Activated T-cell treated with anti-CD3 and anti-CD28 coated beads, Interleukin-2, amount 50 U/mL, for 48 hours (primary cell): ENCODE data around the gene STRN4.
"Not testable (repeated sequence)": the region's sequence is repeated elsewhere in the genome, so short reads cannot be mapped to it uniquely, and the experiment has no call there.

Experiments
- DNase-seq, 2 experiments: peaks; one replicate each; pipeline ENCODE4 v3.0.0-alpha.2; 2020

Gene STRN4

DNA sequence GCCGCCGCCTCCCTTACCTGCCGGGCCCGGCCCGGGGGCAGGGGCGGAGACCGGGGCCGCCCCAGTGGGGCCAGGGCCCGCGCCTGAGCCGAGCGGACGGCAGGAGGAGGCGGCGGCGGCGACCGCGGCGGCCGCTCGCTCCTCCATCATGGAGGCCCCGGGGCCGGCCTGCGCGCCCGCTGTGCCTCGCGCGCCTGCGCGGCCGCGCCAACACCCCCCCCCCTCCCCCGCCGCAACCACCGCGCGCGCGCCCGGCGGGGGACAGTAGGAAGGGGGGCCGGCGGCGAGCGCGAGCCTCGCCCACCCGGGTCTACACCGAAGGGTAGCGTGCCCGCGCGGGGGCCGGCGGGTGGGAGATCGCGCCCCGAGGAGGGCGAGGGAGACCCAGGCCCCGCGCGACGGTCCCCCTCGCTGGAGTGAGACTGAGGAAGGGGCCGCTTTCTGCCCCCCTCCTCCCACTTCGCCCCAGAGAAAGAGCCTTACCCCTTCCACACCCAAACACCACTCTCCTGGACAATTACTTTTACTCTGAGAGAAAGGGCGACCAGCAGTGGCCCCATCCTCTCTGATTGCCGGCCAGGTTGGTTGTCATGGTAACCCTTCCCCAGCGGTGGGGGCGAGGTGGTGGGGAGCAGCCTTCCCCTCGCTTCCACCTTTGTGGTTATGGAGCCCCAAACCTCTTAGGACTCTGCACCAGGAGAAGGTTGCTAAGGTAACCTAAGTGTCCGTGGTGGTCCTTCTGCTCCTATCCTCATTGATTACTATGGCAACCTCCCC lies at the start of gene STRN4:
STRN4 (minus strand) TSS at position 170 of the 777 bp plus-strand sequence; CDS start at position 150, 20 bp downstream.
- DNase-seq, result peak; percentile 65 to 74

- DNase-seq, result peak in 1 of 2 experiments; percentile 34
These were observed 45.7 kb upstream of the STRN4 start for GRCh38 chr19:46791944-46792343.

GRCh38 chr19:46789371-46789770 lies 43.1 kb upstream of the STRN4 start:
- DNase-seq, result no peak

DNA sequence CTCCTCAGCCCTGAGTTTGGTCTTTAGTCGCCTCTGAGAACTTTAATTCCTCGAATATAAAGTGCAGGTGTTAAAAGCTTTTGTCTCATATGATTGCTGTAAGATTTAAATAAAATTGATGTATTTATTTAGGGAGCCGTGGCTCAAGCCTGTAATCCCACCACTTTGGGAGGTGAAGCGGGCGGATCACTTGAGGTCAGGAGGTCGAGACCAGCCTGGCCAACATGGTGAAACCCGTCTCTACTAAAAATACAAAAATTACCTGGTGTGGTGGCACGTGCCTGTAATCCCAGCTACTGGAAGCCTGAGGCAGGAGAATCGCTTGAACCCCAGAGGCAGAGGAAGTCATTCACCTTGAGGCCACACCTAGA lies 42.7 kb upstream of the STRN4 start:
- DNase-seq, result no peak

- DNase-seq, result peak; percentile 99 to 100
These were observed 42.2 kb upstream of the STRN4 start, which contains the start of gene SLC1A5 for GRCh38 chr19:46788262-46788967. Gene SLC1A5, minus strand, starts transcription at chr19:46788594. Its CDS starts 629 bp downstream, at chr19:46787965.

DNA sequence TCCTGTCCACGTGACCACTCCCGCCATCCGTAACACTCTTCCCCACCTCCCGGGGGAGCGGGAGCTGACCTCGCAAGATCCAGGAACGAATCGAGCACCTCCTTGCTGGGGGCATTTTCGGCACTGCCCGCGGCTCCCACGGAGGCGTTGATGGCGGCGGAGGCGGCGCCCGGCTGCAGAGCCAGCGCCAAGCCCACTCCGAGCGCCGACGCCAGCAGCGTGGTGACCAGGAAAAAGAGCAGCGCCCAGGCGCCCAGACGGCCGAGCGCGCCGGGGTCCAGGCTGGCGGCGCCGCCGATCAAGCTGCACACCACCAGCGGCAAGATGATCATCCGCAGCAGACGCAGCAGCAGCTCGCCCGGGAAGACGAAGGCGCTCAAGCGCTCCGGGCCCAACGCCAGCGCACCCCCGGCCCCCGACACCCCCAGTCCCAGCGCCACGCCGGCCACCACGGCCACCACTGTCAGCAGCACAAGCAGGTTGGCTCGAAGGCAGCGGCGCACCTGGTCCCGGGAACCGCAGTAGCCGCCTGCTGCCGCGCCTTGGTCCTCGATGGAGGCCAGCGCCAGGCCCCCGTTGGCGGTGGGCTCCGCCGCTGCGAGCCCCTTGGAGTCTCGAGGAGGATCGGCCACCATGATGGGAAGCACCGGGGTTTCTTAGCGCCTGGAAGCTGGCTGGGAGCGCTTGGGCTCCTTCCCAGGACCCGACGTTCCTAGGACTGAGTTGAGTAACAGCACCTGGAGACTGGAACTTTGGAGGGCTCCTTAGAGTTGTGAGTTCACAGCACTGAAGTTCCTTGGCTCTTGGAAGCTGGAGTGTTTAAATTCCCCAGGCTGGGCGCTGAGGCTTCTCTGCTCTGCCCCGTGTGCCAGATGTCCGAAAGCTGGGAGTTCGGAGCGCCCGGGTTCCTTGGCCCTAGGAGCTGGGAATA lies 41.3 kb upstream of the STRN4 start:
- DNase-seq, result peak; percentile 58 to 69

DNA sequence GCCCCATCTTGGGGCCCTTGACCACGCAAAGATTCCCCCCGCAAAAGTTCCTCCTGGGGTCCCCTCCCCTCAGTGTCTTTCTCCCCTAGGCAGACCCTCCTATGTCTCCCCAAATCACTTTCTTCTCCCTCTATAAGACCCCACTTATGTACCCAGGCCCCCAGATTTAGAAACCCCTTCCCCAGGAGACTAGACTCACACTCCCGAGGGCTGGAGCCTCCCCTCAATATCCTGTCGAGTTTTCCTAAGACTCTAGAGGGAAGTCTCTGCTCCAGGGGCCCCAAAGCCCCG lies 40.7 kb upstream of the STRN4 start:
- DNase-seq, result no peak

GRCh38 chr19:46786236-46787039 lies 40.2 kb upstream of the STRN4 start:
- DNase-seq, result peak; percentile 87 to 88

DNA sequence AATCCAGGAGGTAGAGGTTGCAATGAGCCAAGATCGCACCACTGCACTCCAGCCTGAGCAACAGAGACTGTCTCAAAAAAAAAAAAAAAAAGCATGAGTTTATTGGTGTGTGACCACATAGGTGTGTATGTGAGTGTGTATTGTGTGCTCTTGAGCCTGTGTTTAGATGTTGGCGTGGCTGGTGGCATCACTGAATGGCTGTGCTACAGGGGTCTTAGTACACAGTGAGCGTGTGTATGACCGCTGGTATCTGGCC lies 39.7 kb upstream of the STRN4 start:
- no peak for DNase-seq

DNA sequence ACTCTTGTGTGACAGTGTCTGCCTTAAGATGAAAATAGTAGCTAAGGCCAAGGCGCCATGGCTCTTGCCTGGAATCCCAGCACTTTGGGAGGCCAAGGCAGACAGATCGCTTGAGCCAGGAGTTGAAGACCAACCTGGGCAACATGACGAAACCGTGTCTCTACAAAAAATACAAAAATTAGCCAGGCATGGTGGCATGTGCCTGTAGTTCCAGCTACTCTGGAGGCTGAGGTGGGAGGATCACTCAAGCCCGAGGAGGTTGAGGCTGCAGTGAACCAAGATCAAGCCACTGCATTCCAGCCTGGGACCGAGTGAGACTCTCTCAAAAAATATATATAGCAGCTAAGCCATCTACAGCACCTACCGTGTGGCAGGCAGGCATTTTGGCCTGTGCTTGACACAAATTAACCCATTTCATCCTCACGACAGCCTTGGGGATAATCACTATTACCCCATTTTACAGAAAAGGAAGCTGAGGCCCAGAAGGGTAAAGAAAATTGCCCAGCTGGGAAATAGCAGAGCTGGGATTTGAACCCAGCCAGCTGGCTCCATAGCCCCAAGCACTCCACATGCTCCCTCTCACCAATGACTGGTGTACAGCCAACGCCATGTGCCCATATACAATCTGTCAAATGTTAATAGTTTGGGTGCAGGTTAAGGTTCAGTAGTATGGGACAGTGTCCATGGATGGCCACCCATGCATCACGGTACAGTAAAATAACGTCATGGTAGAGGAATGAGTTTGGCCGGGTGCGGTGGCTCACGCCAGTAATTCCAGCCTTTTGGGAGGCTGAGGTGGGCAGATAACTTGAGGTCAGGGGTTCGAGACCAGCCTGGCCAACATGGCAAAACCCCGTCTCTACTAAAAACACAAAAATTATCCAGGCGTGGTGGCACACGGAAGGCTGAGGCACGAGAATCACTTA lies 39.1 kb upstream of the STRN4 start:
- peak in 1 of 2 experiments; percentile 33 for DNase-seq

GRCh38 chr19:46784262-46785053 lies 38.2 kb upstream of the STRN4 start:
- DNase-seq, result peak; percentile 75 to 78

DNA sequence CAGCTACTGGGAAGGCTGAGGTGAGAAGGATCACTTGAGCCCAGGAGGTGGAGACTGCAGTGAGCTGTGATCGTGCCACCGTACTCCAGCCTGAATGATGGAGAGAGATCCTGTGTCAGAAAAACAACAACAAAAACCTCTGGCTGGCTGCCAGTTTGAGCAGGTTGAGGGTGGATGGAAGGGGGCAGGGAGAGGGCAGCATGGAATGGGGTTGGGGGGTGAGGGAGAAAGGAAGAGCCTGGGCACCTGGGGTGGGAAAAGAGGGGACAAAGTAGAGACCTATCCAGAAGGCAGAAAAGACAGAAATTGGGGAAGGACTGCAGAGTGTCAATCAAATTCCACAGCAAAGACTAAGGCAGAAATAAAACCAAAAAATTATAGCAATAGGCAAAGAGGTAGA lies 37.4 kb upstream of the STRN4 start:
- DNase-seq, result no peak

- DNase-seq, result no peak
These were observed 36.2 kb upstream of the STRN4 start for GRCh38 chr19:46782355-46783019.

GRCh38 chr19:46777956-46778645 lies 31.9 kb upstream of the STRN4 start:
- not testable (repeated sequence) for DNase-seq

DNA sequence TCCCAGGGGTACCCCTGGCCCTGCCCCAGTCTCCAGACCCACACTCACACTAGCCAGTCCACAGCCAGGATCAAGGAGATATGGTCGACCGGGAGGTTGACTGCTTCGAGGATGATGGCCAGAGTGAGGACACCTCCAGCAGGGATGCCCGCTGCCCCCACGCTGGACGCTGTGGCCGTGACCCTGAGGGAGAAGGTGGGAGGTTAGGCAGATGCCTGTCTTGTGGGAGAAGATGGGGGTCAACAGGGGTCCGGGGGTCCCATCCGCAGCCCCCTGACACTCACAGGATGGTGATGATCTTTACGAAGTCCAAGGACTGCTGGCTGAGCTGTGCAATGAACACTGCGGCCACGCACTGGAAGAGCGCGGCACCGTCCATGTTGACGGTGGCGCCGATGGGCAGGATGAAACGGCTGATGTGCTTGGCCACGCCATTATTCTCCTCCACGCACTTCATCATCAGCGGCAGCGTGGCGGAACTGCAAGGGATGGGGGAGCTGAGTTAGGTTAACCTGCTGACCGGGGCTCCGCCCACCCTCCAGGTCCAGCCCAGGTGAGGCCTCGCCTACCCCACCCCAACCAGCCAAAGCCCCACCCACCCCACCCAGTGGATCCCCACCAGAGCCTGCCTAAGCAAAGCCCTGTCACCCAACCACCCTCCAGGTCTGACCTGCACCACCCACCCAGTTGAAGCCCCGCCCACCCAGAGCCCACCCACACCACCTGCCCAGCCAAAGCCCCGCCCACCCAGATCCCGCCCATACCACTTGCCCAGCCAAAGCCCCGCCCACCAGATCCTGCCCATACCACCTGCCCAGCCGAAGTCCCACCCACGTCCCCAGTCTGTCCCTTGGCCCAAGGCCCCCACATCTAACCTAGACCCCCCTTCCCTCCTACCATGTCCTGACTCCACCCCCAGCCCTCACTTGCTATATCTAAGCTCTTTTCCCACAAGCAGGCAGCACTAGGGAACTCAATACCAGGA lies 31.0 kb upstream of the STRN4 start:
- peak; percentile 54 to 55 for DNase-seq

- DNase-seq, result no peak
These were observed 29.5 kb upstream of the STRN4 start for GRCh38 chr19:46775642-46776258.

- DNase-seq, result no peak
These were observed 26.8 kb upstream of the STRN4 start for GRCh38 chr19:46773018-46773399.
